Stimulated activated CD4-positive, alpha-beta T cell treated with anti-CD3 and anti-CD28 coated beads, Interleukin-2, amount 100 ng/mL, for 4 hours (primary cell): ENCODE results near the gene ACCSL.

Experiments used
- DNase-seq: peaks from one replicate; pipeline ENCODE4 v3.0.0-alpha.2; 2020; ENCODE audit warnings: low read depth

The ACCSL gene

DNA sequence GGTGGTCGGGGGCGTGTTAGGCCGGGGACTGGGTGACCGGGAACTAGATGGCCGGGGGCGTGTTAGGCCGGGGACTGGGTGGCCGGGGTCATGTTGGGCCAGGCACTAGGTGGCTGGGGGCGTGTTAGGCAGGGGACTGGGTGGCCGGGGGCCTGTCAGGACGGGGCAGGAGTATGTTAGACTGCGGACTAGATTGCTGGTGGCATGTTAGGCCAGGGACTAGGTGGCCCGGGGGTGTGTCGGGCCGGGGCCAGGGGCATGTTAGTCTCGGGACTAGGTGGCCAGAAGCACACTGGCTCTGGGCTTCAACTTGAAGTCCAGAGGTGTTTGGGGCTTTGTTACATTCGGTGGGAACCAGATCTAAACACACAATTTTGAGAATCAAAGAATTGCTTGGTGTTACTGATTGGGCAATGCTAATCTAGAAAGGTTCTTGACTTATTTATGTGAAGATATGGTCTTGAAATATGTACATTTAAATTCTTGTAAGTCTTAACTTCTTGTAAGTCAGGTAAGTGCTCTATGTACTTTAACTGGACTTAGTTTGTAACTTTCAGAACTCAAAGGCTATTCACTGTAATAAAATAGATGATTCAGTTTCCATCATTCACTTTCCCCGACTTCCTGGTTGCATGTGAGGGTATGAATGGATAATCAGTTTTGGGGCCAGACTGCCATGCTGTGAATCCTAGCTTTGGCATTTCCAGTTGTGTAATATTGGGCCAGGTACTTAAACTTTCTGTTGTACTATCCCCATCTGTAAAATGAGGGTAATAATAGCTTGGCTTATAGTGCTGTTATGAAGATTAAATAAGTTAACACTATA, 48.8 kb downstream of the ACCSL start:
- no peak for DNase-seq

DNA sequence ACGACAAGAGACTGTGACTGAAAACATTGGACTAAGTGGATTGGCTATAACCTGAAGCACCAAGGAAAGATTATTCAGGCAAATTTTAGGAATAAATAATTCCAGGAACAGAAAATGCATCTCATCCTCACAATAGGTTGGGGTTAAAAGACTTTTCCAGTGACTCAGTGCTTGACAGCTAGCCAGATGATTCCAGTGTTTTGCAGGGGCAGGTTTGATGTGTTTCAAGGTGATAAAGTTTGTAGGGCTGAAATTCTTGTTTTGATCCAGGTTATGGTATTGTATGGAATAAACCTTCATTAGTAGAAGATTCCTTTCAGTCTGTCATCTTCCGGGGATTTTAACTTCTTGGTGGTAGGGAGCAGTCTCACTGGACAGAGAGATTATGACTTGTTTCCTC, 50.0 kb downstream of the ACCSL start:
- DNase-seq: no peak

DNA sequence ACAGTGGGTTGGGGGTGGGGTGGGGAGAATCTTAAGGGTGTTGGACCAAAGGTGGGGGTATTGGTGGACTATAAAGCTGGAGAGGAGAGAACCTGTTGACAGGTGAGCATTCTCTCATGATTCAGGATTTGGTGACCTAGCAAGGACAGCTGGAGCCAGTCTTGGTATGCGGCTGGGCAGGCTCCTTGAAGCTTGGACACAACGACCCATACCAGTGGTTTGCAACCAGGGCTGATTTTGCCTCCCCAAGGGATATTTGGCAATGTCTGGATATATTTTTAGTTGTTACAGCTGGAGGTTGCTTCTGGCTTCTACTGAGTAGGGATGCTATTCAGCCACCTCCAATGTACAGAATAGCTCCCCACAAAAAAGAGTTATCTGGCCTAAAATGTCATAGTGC, 53.3 kb downstream of the ACCSL start:
- no peak for DNase-seq

DNA sequence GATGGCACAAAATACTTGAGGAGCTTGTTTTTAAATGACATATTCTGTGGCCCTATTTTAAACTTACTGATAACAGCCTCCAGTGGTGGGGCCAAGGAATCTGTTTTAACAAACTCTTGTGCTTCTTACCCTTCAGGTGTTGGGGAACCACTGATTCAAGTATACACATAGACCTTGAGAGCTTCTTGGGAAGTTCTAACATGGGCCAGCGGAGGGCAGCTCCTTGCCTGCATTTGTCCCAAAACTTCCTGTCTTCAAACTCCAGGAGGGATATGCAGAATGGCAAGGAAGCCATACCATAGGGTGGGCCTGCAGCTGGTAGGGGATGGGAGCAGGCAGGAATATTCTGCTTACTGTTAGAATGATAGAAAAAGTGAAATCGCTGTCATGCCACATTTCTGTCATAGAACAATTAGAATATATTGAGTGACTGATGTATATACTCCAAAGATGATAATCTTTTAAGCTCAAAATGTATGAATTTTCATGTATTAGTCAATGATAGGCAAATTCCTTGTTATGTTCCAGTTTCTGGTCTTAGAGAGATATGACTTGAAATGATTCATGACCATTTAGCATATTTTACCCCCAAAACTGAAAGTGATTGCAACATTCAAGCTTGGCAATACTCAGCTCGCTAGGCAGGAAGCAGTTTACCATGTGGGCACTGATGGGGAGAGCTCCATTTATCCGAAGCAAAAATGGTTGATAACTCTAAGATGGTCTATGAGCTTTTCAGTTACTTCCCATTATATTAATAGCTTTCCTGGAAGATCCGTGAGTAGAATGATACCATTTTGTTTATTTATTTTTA, 56.9 kb downstream of the ACCSL start:
- no peak for DNase-seq

DNA sequence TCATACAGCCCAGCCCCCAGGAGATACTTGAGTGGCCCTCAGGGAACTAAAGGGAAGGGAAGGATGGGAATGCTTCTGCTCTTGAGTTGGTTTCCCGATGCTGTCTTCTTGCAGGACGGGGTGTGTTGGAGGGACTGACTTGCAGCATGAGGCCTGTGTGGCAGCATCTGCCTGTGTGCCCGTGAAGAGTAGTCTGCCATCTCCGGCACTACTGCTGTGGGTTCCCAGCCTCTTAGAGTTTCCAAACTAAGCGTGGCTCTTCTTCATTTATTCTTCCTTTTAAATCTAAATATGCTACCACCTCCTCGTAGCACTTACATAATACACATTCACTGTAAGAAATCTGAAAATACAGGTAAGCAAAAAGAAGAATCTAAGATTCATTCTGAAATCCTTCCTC, 60.5 kb downstream of the ACCSL start:
- DNase-seq: no peak
